ENCODE results near the gene NCAN. TPM values are rescaled to one million over a fixed set of nuclear protein-coding genes. Genes with fewer than 3 reads are reported as not detected.

The NCAN gene
- total and polyA plus RNA-seq, 2 of the 8 experiments (the other 6 are each of a cell fraction or from before 2014, with no cell fraction given) = 2.7 TPM

DNA sequence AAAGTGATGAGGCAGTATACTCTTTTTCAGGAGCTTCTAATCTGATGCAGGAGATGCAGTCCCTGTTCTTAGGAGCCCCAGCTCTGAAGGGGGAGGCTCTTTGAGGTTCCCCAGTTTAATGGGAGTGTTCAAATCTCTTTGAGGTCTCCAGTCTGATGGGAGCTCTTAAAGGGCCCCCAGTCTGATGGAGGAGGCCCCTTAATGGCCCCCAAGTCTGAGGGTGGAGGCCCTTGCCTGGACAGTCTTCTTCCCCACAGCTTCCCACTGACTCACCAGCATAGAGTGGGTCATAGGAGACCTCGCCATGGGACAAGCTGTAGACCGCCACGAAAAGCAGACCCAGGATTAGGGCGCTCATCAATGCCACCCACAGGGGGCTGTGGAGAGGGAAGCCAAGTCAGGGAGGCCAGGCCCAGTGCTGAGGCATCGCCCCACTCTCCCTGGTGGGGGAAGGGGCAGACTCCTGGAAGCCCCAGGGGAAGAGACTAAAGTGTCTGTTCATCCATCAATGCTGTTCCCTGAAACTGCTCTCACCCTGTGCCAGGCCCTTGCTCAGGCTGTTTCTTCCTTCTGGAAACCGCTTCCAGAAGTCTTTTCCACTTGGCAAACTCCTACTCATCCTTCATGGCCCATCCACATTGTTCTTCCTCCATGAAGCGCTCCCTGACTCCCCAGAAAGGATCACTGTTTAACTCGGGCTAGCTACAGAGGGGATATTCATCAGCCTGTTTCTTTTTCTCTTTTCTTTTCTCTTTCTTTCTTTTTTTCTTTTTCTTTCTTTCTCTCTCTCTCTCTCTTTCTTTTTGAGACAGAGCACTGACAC is 59.2 kb downstream of the NCAN start:
- Histone ChIP-seq H3K27me3 (replicated peaks in 1 of 4; ENCODE audit: control insufficient read depth in 3 of 4, extremely low read depth in 1 of 4, insufficient read depth in 3 of 4, low read length in 3 of 4) (no peaks in the 10 kb centered on the region; a peak in 1 of 7 replicates), H3K23ac (ENCODE audit: insufficient read length) (no peak overlapping the region), H2BK5ac (ENCODE audit: low read depth, low read length) (peak overlapping the region; percentile 24; the same call in 1 of the 2 replicates), H4K20me1 (replicated peaks in 1 of 2; ENCODE audit: control insufficient read depth in 1 of 2, insufficient read depth in 2 of 2, low read length in 2 of 2) (peaks cover 0 to 11% of the 10 kb centered on the region in 2 experiments), H3K36me3 (ENCODE audit: control insufficient read depth in 2 of 4, insufficient read depth in 4 of 4, low read length in 3 of 4) (no peaks in the 10 kb centered on the region; a peak in 1 of 8 replicates), H2AK5ac (ENCODE audit: low read depth, low read length) (no peak overlapping the region), H3K23me2 (ENCODE audit: low read depth, low read length) (peaks cover 2% of the 10 kb centered on the region; the same call in 1 of the 2 replicates), H3K4me1 (replicated peaks in 1 of 4; ENCODE audit: control insufficient read depth in 3 of 4, insufficient read depth in 4 of 4, low read length in 3 of 4) (peaks cover 0 to 7% (median 5%) of the 10 kb centered on the region in 4 experiments; a peak in 5 of 7 replicates), H3K79me2 (ENCODE audit: control insufficient read depth in 1 of 2, insufficient read depth in 2 of 2, low read length in 2 of 2) (no peaks in the 10 kb centered on the region), H3K4me3 (ENCODE audit: extremely low read depth in 1 of 4, insufficient read depth in 2 of 4, low read depth in 3 of 4, low read length in 4 of 4) (no peak overlapping the region), H2BK20ac (ENCODE audit: low read length) (no peak overlapping the region), H3K79me1 (ENCODE audit: low read depth, low read length) (no peaks in the 10 kb centered on the region; the same call in 1 of the 2 replicates), H3K18ac (ENCODE audit: extremely low read depth, low read length) (no peak overlapping the region), H3K4me2 (ENCODE audit: insufficient read depth in 1 of 2, low read depth in 2 of 2, low read length in 2 of 2) (no peak overlapping the region), H4K91ac (replicated peaks; ENCODE audit: insufficient read length, low read length) (no peak overlapping the region), H3K27ac (ENCODE audit: low read depth, low read length) (no peak overlapping the region), H3K9me3 (ENCODE audit: insufficient read depth in 2 of 2, low read depth in 1 of 2, low read length in 1 of 2) (no peaks in the 10 kb centered on the region), H2BK15ac (ENCODE audit: low read length) (no peak overlapping the region), H4K8ac (ENCODE audit: extremely low read depth, insufficient read depth, low read length) (no peak overlapping the region), H3K4ac (replicated peaks; ENCODE audit: insufficient read length, low read depth, low read length) (no peak overlapping the region), H4K5ac (ENCODE audit: insufficient read length, low read depth, low read length) (no peak overlapping the region), H3K56ac (replicated peaks; ENCODE audit: insufficient read length, low read depth, low read length) (no peak overlapping the region), H3K14ac (ENCODE audit: insufficient read length) (no peak overlapping the region), H2BK12ac (ENCODE audit: low read depth, low read length) (no peak overlapping the region), H2AFZ (ENCODE audit: low read length) (no peak overlapping the region), H2BK120ac (replicated peaks; ENCODE audit: low read depth, low read length) (no peak overlapping the region), H3K9ac (replicated peaks in 1 of 4; ENCODE audit: extremely low read depth in 1 of 4, low read depth in 3 of 4, low read length in 3 of 4) (no peak overlapping the region)
- ChIA-PET CTCF (ENCODE audit: partially characterized antibody) (interaction anchor here (0.6 to 1.1 kb wide), 2 partner anchors 8 to 1467 kb away, joined by 3 read pairs; a partner anchor contains a TSS), POLR2A (ENCODE audit: partially characterized antibody) (interaction anchor here (0.6 to 1.5 kb wide), 6 partner anchors 9 to 241 kb away, joined by 3 to 8 read pairs (median 4); no protein-coding TSS in a partner anchor)
- FAIRE-seq = no peak
- no peak for DNase-seq (ENCODE audit: low read depth in 1 of 2, low spot score in 2 of 2)
- 96% methylated on average over 8 of the region's 8 CpGs; no CpG with 5 or more reads in 1 of the 2 experiments for WGBS, 2 experiments (ENCODE audit: extremely low coverage in 1 of 2, insufficient coverage in 1 of 2, insufficient read length in 1 of 2, insufficient replicate concordance in 2 of 2, low coverage in 1 of 2, low lambda C conversion rate in 2 of 2, missing lambda C conversion rate in 1 of 2)
- TF ChIP-seq RBBP5 (IDR thresholded peaks at IDR 0.05; ENCODE audit: borderline replicate concordance, low read depth, low read length) (no peak), SAP30 (IDR thresholded peaks at IDR 0.05; ENCODE audit: insufficient read depth, insufficient replicate concordance, low read length) (no peak), CEBPB (IDR thresholded peaks at IDR 0.05; ENCODE audit: low read depth, low read length) (no peak), YY1 (IDR thresholded peaks at IDR 0.05; ENCODE audit: low read depth, low read length) (no peak), ASH2L (IDR thresholded peaks at IDR 0.05; ENCODE audit: low read length) (no peak), ZNF274 (IDR thresholded peaks at IDR 0.05; ENCODE audit: borderline replicate concordance, extremely low read depth, low read length) (no peak), MAX (IDR thresholded peaks at IDR 0.05) (no peak), TCF12 (IDR thresholded peaks at IDR 0.05; ENCODE audit: low read depth, low read length) (no peak)
- TF ChIP-seq, protein P1, sequence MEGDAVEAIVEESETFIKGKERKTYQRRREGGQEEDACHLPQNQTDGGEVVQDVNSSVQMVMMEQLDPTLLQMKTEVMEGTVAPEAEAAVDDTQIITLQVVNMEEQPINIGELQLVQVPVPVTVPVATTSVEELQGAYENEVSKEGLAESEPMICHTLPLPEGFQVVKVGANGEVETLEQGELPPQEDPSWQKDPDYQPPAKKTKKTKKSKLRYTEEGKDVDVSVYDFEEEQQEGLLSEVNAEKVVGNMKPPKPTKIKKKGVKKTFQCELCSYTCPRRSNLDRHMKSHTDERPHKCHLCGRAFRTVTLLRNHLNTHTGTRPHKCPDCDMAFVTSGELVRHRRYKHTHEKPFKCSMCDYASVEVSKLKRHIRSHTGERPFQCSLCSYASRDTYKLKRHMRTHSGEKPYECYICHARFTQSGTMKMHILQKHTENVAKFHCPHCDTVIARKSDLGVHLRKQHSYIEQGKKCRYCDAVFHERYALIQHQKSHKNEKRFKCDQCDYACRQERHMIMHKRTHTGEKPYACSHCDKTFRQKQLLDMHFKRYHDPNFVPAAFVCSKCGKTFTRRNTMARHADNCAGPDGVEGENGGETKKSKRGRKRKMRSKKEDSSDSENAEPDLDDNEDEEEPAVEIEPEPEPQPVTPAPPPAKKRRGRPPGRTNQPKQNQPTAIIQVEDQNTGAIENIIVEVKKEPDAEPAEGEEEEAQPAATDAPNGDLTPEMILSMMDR (IDR thresholded peaks at IDR 0.05; ENCODE audit: control extremely low read depth in 1 of 3, insufficient read depth in 1 of 3, low read depth in 1 of 3, low read length in 3 of 3) = no peak
